ENCODE measurements around the gene MCHR1.
A peak's percentile ranks its signal among the peaks of the same experiment; 100 is the strongest.

Gene MCHR1

GRCh38 chr22:40720538-40721256 is 41.4 kb downstream of the MCHR1 start:
- Mint-ChIP-seq H3K9me3 (ENCODE audit: low read depth) (no peaks in the 10 kb centered on the region), H3K4me3 (no peak overlapping the region), H3K27ac (no peak overlapping the region), H3K27me3 (no peaks in the 10 kb centered on the region), H3K4me1 (ENCODE audit: low read depth) (peaks cover 17% of the 10 kb centered on the region), H3K36me3 (no peaks in the 10 kb centered on the region)

GRCh38 chr22:40721266-40721665 is 42.0 kb downstream of the MCHR1 start:
- peaks cover 17% of the 10 kb centered on the region for H3K4me1 Mint-ChIP-seq (ENCODE audit: low read depth)
- no peak overlapping the region for H3K4me3 Mint-ChIP-seq
- H3K9me3 Mint-ChIP-seq (ENCODE audit: low read depth): no peaks in the 10 kb centered on the region
- no peaks in the 10 kb centered on the region for H3K27me3 Mint-ChIP-seq
- no peaks in the 10 kb centered on the region for H3K36me3 Mint-ChIP-seq
- H3K27ac Mint-ChIP-seq: no peak overlapping the region

DNA sequence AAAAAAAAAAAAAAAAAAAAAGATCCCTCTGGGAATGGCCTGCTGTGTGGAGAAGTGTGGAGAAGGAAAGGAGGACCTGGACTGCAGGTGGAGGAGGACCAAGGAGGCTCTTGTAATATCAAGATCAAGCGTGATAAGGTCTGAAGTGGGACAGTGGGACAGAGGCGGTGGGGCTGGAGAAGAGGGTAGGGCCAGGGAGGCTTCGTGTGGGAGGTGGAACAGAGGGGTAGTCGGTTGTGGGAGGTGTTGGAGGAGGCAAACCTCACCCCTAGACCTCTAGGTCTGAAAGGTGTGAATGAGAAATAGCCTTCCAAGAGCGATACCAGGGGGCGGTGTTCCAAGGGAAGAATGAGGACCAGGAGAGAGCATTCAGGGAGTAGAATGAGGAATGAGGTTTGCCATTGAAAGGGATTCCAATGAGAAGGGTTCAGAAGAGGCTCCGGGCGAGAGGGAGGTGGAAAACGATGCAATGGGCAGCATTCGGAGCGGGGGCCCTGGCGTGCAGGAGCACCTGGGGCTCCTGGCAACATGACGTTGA is 44.2 kb downstream of the MCHR1 start:
- Mint-ChIP-seq H3K27ac (no peak overlapping the region), H3K4me1 (ENCODE audit: low read depth) (peaks cover 29% of the 10 kb centered on the region), H3K9me3 (ENCODE audit: low read depth) (no peaks in the 10 kb centered on the region), H3K27me3 (no peaks in the 10 kb centered on the region), H3K36me3 (peaks cover 3% of the 10 kb centered on the region), H3K4me3 (no peak overlapping the region)

- peak overlapping the region; percentile 78 for H3K4me3 Mint-ChIP-seq
- peaks cover 39% of the 10 kb centered on the region for H3K4me1 Mint-ChIP-seq (ENCODE audit: low read depth)
- H3K36me3 Mint-ChIP-seq: peaks cover 3% of the 10 kb centered on the region
- peak overlapping the region; percentile 89 for H3K27ac Mint-ChIP-seq
- no peaks in the 10 kb centered on the region for H3K9me3 Mint-ChIP-seq (ENCODE audit: low read depth)
- H3K27me3 Mint-ChIP-seq: no peaks in the 10 kb centered on the region
Measured at GRCh38 chr22:40726514-40726913, 47.2 kb downstream of the MCHR1 start.

DNA sequence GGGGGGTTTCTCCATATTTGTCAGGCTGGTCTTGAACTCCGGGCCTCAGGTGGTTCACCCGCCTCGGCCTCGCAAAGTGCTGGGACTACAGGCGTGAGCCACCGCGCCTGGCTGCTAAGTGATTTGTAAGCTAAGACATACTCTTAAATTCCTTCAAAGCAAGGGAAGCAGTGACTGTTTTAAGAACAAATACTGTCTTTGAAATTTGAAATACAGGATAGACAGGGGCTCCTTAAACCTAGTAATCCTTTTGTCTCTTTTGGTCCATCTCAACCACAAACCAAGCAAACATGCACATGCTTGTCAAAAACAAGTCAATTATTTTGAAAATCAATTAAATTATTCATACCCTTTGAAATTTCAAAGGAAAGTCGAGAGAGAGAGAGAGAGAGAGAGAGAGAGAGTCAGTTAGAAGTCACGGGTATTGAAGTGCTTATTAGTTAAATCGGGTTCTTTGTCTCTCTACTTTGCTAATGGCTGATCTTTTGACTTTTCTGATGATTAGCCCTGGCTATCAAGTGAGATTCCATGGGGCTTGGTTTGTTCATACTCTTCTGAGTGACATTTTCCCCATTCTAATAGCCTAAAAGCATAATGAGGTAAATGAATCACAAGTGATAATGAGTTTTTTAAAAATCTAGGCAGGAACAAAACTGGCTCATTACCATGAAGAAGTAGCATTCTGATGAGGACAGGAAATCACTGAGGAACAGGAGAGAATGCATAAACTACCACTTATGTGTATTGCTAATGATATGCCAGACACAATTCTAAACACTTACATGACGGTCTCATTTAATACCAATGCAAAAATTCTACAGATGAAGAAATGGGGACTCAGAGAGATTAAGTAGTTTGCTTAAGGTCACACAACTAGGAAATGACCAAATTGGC is 48.0 kb downstream of the MCHR1 start:
- H3K27me3 Mint-ChIP-seq: no peaks in the 10 kb centered on the region
- peak overlapping the region; percentile 78 for H3K4me3 Mint-ChIP-seq
- H3K36me3 Mint-ChIP-seq: peaks cover 3% of the 10 kb centered on the region
- peak overlapping the region; percentile 89 for H3K27ac Mint-ChIP-seq
- no peaks in the 10 kb centered on the region for H3K9me3 Mint-ChIP-seq (ENCODE audit: low read depth)
- H3K4me1 Mint-ChIP-seq (ENCODE audit: low read depth): peaks cover 45% of the 10 kb centered on the region

DNA sequence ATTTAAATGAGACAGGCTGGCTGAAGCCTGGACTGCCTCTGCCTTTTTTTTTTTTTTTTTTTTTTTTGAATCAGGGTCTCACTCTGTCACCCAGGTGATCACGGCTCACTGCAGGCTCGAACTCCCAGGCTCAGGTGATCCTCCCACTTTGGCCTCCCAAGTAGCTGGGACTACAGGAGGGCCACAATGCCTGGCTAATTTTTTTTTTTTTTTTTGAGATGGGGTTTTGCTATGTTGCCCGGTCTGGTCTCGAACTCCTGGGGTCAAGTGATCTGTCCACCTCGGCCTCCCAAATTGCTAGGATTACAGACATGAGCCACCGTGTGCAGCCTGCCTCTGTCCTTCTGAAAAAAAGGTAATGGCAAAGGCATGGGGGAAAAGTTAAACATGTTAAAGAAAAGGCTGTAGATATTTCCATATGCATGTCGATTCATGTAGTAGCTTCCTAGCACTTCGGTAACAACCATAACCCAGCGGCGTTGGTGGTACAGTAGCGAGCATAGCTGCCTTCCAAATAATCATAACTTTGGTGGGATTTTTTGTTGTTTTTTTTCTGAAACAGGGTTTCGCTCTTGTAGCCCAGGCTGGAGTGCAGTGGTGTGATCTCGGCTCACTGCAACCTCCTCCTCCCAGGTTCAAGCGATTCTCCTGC is 48.8 kb downstream of the MCHR1 start:
- H3K27me3 Mint-ChIP-seq: no peaks in the 10 kb centered on the region
- H3K27ac Mint-ChIP-seq: peak overlapping the region; percentile 96
- peaks cover 52% of the 10 kb centered on the region for H3K4me1 Mint-ChIP-seq (ENCODE audit: low read depth)
- no peaks in the 10 kb centered on the region for H3K9me3 Mint-ChIP-seq (ENCODE audit: low read depth)
- H3K4me3 Mint-ChIP-seq: peak overlapping the region; percentile 60
- H3K36me3 Mint-ChIP-seq: peaks cover 3% of the 10 kb centered on the region

DNA sequence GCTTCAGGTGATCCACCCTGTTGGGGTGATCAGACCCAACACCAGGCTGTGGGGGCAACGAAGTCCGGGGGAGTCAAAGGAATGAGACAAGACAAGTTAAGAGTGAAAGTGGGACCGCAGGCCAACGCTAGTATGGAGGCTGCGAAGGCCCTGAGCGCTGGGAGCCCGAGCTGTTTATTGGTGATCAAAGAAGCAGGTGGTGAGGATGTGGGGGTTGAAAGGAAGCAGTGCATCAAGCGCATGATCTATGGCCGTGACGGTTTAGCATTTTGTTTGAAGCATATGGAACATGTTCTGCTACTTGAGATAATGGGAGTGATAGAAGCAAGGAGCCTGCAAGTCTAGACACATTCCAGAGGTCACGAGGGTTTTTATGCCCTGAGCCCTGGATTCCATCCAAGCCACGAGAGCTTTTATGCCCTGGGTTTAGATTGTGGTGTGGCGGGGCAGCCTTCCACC is 49.5 kb downstream of the MCHR1 start:
- H3K4me3 Mint-ChIP-seq: peak overlapping the region; percentile 60
- H3K27me3 Mint-ChIP-seq: no peaks in the 10 kb centered on the region
- H3K9me3 Mint-ChIP-seq (ENCODE audit: low read depth): no peaks in the 10 kb centered on the region
- H3K36me3 Mint-ChIP-seq: peaks cover 3% of the 10 kb centered on the region
- peak overlapping the region; percentile 96 for H3K27ac Mint-ChIP-seq
- peaks cover 53% of the 10 kb centered on the region for H3K4me1 Mint-ChIP-seq (ENCODE audit: low read depth)

DNA sequence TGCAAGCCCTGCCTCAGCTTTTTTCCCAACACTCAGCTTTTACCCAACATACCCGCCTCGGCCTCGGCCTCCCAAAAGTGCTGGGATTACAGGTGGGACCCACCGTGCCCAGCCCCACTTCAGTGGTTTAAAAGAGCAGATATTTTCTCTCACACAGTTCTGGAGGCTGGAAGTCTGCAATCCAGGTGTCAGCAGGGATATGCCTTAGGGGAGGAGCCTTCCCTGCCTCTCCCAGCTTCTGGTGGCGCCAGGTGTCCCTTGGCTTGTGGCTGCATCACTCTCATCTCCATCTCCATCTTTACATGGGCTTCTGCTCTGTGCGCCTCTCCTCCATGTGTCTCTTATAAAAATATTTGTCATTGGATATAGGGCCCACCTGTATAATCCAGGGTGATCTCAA is 50.0 kb downstream of the MCHR1 start:
- H3K36me3 Mint-ChIP-seq: peaks cover 3% of the 10 kb centered on the region
- no peaks in the 10 kb centered on the region for H3K9me3 Mint-ChIP-seq (ENCODE audit: low read depth)
- peaks cover 53% of the 10 kb centered on the region for H3K4me1 Mint-ChIP-seq (ENCODE audit: low read depth)
- H3K27ac Mint-ChIP-seq: peak overlapping the region; percentile 96
- no peak overlapping the region for H3K4me3 Mint-ChIP-seq
- no peaks in the 10 kb centered on the region for H3K27me3 Mint-ChIP-seq
